ENCODE measurements around the gene GPC6. TPM values are rescaled to one million over a fixed set of nuclear protein-coding genes. Genes with fewer than 3 reads are reported as not detected.

GPC6 gene
- polyA plus RNA-seq, 4 donors: 0.22 to 45.0 (median 1.4) TPM

DNA sequence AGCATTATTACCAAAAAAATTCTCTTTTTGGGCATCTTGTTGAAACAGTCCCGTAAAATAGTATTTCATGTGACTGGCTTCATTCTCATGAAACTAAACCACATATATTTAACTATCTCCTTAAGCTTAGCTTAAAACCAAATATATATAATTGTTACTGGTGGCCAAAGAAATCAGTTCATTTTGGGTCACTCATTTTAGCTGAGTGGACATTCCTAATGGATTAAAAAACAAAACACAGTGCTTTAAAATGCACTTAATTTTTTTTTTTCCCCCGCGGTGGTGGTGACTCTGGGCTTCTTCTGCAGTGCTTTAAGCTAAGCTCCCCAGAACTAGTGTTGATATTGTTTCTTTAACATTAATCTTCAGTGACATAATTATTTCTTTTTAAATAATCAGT, 540.1 kb downstream of the GPC6 start:
- H3K27me3 ChIP-seq (ENCODE audit: control insufficient read depth in 3 of 3, insufficient read depth in 3 of 3, low read length in 3 of 3): no peaks in the 10 kb centered on the region
- H3K27ac ChIP-seq (ENCODE audit: low read depth in 1 of 3, low read length in 2 of 3): peak overlapping the region in 1 of 3 donors; percentile 65
- H3K4me3 ChIP-seq (ENCODE audit: low read depth in 1 of 3, low read length in 3 of 3): no peak overlapping the region
- H3K9me3 ChIP-seq (ENCODE audit: control insufficient read depth in 2 of 2, insufficient read depth in 1 of 2, low read depth in 1 of 2, low read length in 1 of 2): no peaks in the 10 kb centered on the region
- peaks cover 0 to 17% (median 0%) of the 10 kb centered on the region in 3 donors for H3K4me1 ChIP-seq (ENCODE audit: control insufficient read depth in 3 of 3, insufficient read depth in 2 of 3, low read depth in 1 of 3, low read length in 2 of 3)
- no peak for FAIRE-seq
- WGBS, 3 donors: 53 to 70% (median 62%) methylated on average over 3 of the region's 3 CpGs
- no peaks in the 10 kb centered on the region for H3K36me3 ChIP-seq (ENCODE audit: control insufficient read depth in 3 of 3, insufficient read depth in 2 of 3, low read depth in 1 of 3, low read length in 3 of 3)
- no peak for DNase-seq

DNA sequence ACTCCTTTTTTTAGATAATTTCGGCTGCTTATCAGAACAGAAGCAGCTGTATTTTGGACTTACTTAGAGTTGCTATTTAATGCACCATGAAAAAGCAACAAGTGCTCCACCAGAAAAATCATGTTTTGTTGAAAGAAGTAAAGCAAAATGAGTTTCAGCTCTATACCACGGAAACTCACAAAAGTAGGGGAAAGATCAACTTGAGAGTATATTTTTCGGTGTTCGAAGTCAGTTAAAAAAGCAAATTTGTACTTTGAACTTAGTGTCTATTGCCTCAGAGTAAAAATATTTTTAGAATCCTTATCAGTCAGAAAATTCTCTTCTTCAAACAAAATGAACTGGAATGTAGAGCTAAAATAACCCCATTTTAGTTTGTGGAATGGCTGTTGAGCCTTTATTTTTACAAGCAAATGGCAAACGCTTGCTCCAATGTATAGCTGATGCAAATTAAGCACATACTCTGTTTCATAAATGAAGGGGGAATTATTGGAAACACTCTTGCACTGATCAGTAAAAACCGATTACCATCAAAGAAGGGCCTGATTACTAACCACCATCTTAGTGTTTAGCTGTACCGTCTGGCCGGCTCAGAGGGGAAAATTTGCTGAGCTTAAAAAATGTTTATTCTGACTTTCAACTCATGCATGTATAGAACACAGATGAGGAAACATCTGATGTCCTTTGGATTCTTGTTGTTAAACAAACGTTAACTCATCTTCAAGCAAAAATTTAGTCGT, 540.7 kb downstream of the GPC6 start:
- peaks cover 0 to 17% (median 0%) of the 10 kb centered on the region in 3 donors for H3K4me1 ChIP-seq (ENCODE audit: control insufficient read depth in 3 of 3, insufficient read depth in 2 of 3, low read depth in 1 of 3, low read length in 2 of 3)
- no peaks in the 10 kb centered on the region for H3K9me3 ChIP-seq (ENCODE audit: control insufficient read depth in 2 of 2, insufficient read depth in 1 of 2, low read depth in 1 of 2, low read length in 1 of 2)
- DNase-seq (peak in 1 of 2 donors; percentile 33), FAIRE-seq (no peak)
- 34 to 45% (median 37%) methylated on average over 10 of the region's 10 CpGs for WGBS, 3 donors
- H3K27ac ChIP-seq (ENCODE audit: low read depth in 1 of 3, low read length in 2 of 3): peak overlapping the region in 1 of 3 donors; percentile 65
- no peak overlapping the region for H3K4me3 ChIP-seq (ENCODE audit: low read depth in 1 of 3, low read length in 3 of 3)
- no peaks in the 10 kb centered on the region for H3K27me3 ChIP-seq (ENCODE audit: control insufficient read depth in 3 of 3, insufficient read depth in 3 of 3, low read length in 3 of 3)
- no peaks in the 10 kb centered on the region for H3K36me3 ChIP-seq (ENCODE audit: control insufficient read depth in 3 of 3, insufficient read depth in 2 of 3, low read depth in 1 of 3, low read length in 3 of 3)

DNA sequence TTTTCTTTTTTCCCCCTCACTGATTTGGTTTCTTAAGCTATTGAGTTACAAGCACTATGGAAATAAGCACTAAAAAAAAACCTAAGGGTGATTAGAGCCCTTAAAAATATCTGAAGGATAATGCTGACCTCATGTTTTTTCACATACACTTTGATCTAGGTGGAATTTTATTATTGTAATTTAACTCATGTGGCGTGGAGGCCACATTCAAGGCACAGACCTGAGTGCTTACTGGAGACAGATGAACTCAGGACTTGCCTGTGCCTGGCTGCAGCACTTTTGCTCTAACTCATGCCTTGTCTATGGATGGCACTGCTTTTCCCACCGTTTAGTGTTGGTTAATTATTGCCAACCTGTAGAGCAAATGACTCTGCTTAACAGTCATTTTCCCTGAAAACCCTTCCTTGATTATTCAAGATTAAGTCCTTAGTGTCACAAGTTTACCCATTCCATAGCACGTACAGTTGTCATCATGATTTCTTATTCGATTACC, 541.4 kb downstream of the GPC6 start:
- DNase-seq: peak in 1 of 2 donors; percentile 82
- 18 to 55% (median 27%) methylated on average over 4 of the region's 4 CpGs for WGBS, 3 donors
- Histone ChIP-seq H3K9me3 (ENCODE audit: control insufficient read depth in 2 of 2, insufficient read depth in 1 of 2, low read depth in 1 of 2, low read length in 1 of 2) (no peaks in the 10 kb centered on the region), H3K27ac (ENCODE audit: low read depth in 1 of 3, low read length in 2 of 3) (peak overlapping the region in 1 of 3 donors; percentile 65), H3K4me3 (ENCODE audit: low read depth in 1 of 3, low read length in 3 of 3) (no peak overlapping the region), H3K4me1 (ENCODE audit: control insufficient read depth in 3 of 3, insufficient read depth in 2 of 3, low read depth in 1 of 3, low read length in 2 of 3) (peaks cover 0 to 17% (median 0%) of the 10 kb centered on the region in 3 donors), H3K36me3 (ENCODE audit: control insufficient read depth in 3 of 3, insufficient read depth in 2 of 3, low read depth in 1 of 3, low read length in 3 of 3) (no peaks in the 10 kb centered on the region), H3K27me3 (ENCODE audit: control insufficient read depth in 3 of 3, insufficient read depth in 3 of 3, low read length in 3 of 3) (no peaks in the 10 kb centered on the region)
- no peak for FAIRE-seq

DNA sequence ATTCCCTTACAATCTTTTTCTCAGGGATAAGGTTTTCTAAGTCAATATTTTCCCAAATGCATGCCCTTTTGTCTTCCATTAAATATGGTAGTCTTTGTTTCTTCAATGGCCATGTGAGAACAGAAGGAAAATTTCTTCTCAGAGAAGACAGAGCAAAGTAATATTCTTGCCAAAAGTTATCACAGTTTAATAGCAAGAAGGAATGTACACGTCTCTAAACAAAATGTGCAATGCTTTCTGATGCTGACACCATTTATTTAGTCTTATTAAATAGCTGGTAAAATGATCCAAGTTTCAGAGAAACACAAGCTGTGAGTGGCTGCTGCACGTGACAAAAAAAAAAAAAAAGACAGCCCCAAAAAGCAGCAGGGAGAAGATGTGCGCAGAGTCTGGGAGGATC, 542.5 kb downstream of the GPC6 start:
- Histone ChIP-seq H3K27me3 (ENCODE audit: control insufficient read depth in 3 of 3, insufficient read depth in 3 of 3, low read length in 3 of 3) (no peaks in the 10 kb centered on the region), H3K27ac (ENCODE audit: low read depth in 1 of 3, low read length in 2 of 3) (no peak overlapping the region), H3K4me3 (ENCODE audit: low read depth in 1 of 3, low read length in 3 of 3) (no peak overlapping the region), H3K4me1 (ENCODE audit: control insufficient read depth in 3 of 3, insufficient read depth in 2 of 3, low read depth in 1 of 3, low read length in 2 of 3) (peaks cover 0 to 17% (median 0%) of the 10 kb centered on the region in 3 donors), H3K9me3 (ENCODE audit: control insufficient read depth in 2 of 2, insufficient read depth in 1 of 2, low read depth in 1 of 2, low read length in 1 of 2) (no peaks in the 10 kb centered on the region), H3K36me3 (ENCODE audit: control insufficient read depth in 3 of 3, insufficient read depth in 2 of 3, low read depth in 1 of 3, low read length in 3 of 3) (no peaks in the 10 kb centered on the region)
- DNase-seq (peak in 1 of 2 donors; percentile 7), FAIRE-seq (no peak)
- WGBS, 3 donors: 68 to 86% (median 75%) methylated on average over 3 of the region's 3 CpGs

DNA sequence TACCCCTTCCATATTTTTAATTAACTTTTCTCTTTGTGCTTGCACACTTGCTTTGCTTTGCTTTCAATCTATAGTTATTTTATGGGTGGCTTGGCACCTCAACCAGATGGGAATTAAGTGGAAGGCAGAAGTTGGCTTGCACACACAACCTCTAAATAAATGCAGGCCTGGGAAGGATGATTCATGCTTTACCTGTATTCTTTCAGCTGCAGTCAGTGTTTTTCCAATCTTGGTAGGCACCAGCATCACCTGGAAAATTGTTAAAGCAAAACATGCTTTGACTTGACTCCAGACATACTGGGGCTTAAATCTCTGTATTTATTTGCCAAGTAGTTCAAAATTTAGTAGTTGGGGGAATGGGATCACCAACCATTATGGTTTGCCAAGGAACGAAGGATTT, 543.0 kb downstream of the GPC6 start:
- no peaks in the 10 kb centered on the region for H3K9me3 ChIP-seq (ENCODE audit: control insufficient read depth in 2 of 2, insufficient read depth in 1 of 2, low read depth in 1 of 2, low read length in 1 of 2)
- no peak overlapping the region for H3K27ac ChIP-seq (ENCODE audit: low read depth in 1 of 3, low read length in 2 of 3)
- H3K4me1 ChIP-seq (ENCODE audit: control insufficient read depth in 3 of 3, insufficient read depth in 2 of 3, low read depth in 1 of 3, low read length in 2 of 3): peaks cover 0 to 17% (median 0%) of the 10 kb centered on the region in 3 donors
- FAIRE-seq: no peak
- no peaks in the 10 kb centered on the region for H3K27me3 ChIP-seq (ENCODE audit: control insufficient read depth in 3 of 3, insufficient read depth in 3 of 3, low read length in 3 of 3)
- WGBS, 3 donors: 73 to 82% (median 79%) methylated on average over 1 of the region's 1 CpG
- no peaks in the 10 kb centered on the region for H3K36me3 ChIP-seq (ENCODE audit: control insufficient read depth in 3 of 3, insufficient read depth in 2 of 3, low read depth in 1 of 3, low read length in 3 of 3)
- no peak for DNase-seq
- H3K4me3 ChIP-seq (ENCODE audit: low read depth in 1 of 3, low read length in 3 of 3): no peak overlapping the region

DNA sequence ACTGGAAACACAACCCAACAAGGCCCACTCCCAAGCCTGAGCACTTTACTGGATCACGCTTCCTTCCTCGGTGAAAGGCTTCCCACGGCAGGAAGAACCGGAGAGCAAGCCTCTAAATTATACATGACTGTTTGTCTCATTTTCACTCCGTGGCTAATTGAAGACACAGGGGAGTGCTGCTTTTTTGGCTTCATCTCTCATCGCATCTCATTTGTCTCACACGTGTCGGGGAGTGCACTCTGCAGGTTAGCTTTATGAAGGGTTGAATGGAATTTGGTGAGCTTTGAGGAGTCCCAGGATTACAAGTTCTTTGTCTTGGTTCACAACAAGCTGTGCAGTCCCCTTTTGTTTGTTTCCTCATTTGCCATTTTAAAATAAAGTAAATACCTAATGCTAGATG, 544.6 kb downstream of the GPC6 start:
- H3K36me3 ChIP-seq (ENCODE audit: control insufficient read depth in 3 of 3, insufficient read depth in 2 of 3, low read depth in 1 of 3, low read length in 3 of 3): no peaks in the 10 kb centered on the region
- DNase-seq: no peak
- no peak for FAIRE-seq
- no peak overlapping the region for H3K27ac ChIP-seq (ENCODE audit: low read depth in 1 of 3, low read length in 2 of 3)
- H3K4me1 ChIP-seq (ENCODE audit: control insufficient read depth in 3 of 3, insufficient read depth in 2 of 3, low read depth in 1 of 3, low read length in 2 of 3): peaks cover 0 to 17% (median 0%) of the 10 kb centered on the region in 3 donors
- H3K4me3 ChIP-seq (ENCODE audit: low read depth in 1 of 3, low read length in 3 of 3): no peak overlapping the region
- H3K9me3 ChIP-seq (ENCODE audit: control insufficient read depth in 2 of 2, insufficient read depth in 1 of 2, low read depth in 1 of 2, low read length in 1 of 2): no peaks in the 10 kb centered on the region
- no peaks in the 10 kb centered on the region for H3K27me3 ChIP-seq (ENCODE audit: control insufficient read depth in 3 of 3, insufficient read depth in 3 of 3, low read length in 3 of 3)
- 86 to 91% (median 91%) methylated on average over 8 of the region's 8 CpGs for WGBS, 3 donors

DNA sequence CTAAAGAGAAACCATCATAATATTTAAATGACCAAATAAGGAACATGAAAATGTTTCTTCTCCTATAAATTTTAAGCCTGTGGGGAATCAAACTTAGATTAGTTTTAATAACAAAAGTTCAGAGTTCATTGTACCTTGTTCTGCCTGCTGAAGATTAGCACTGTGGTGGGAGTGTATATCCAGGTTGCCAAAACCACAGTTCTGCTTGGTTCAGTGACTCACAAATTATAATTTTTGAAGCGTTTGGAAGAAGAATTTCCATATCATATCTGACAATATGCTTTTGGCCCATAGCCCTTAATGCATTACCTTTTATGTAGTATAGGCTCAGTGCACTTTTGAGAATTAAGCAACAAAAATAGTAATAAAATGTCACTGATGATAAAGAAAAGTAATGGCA, 545.2 kb downstream of the GPC6 start:
- Histone ChIP-seq H3K27ac (ENCODE audit: low read depth in 1 of 3, low read length in 2 of 3) (no peak overlapping the region), H3K4me1 (ENCODE audit: control insufficient read depth in 3 of 3, insufficient read depth in 2 of 3, low read depth in 1 of 3, low read length in 2 of 3) (peaks cover 0 to 16% (median 0%) of the 10 kb centered on the region in 3 donors), H3K36me3 (ENCODE audit: control insufficient read depth in 3 of 3, insufficient read depth in 2 of 3, low read depth in 1 of 3, low read length in 3 of 3) (no peaks in the 10 kb centered on the region), H3K27me3 (ENCODE audit: control insufficient read depth in 3 of 3, insufficient read depth in 3 of 3, low read length in 3 of 3) (no peaks in the 10 kb centered on the region), H3K4me3 (ENCODE audit: low read depth in 1 of 3, low read length in 3 of 3) (no peak overlapping the region), H3K9me3 (ENCODE audit: control insufficient read depth in 2 of 2, insufficient read depth in 1 of 2, low read depth in 1 of 2, low read length in 1 of 2) (no peaks in the 10 kb centered on the region)
- DNase-seq (no peak), FAIRE-seq (no peak)
- 16 to 59% (median 33%) methylated on average over 1 of the region's 1 CpG for WGBS, 3 donors

DNA sequence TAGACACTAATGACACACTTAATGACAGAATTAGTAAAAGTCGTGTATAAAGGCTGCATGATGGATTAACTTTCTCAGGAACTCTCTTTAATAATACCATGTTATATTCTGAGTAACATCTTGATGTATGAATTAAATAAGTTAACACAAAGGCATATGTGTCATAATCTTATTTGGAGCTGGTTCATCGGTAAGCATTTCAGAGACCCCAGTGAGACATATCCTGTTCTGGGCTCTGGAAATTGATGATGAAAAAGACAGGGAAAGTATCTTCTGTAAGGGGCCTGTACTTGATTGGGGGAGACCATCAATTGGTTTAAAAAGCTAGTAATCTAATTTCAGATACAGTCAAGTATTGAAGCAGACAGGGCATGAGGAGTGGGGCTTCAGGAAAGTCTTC, 547.9 kb downstream of the GPC6 start:
- 83 to 87% (median 85%) methylated on average over 2 of the region's 2 CpGs for WGBS, 3 donors
- DNase-seq: no peak
- H3K9me3 ChIP-seq (ENCODE audit: control insufficient read depth in 2 of 2, insufficient read depth in 1 of 2, low read depth in 1 of 2, low read length in 1 of 2): no peaks in the 10 kb centered on the region
- H3K36me3 ChIP-seq (ENCODE audit: control insufficient read depth in 3 of 3, insufficient read depth in 2 of 3, low read depth in 1 of 3, low read length in 3 of 3): no peaks in the 10 kb centered on the region
- H3K27me3 ChIP-seq (ENCODE audit: control insufficient read depth in 3 of 3, insufficient read depth in 3 of 3, low read length in 3 of 3): no peaks in the 10 kb centered on the region
- peaks cover 0 to 10% (median 0%) of the 10 kb centered on the region in 3 donors for H3K4me1 ChIP-seq (ENCODE audit: control insufficient read depth in 3 of 3, insufficient read depth in 2 of 3, low read depth in 1 of 3, low read length in 2 of 3)
- H3K27ac ChIP-seq (ENCODE audit: low read depth in 1 of 3, low read length in 2 of 3): no peak overlapping the region
- no peak overlapping the region for H3K4me3 ChIP-seq (ENCODE audit: low read depth in 1 of 3, low read length in 3 of 3)
- no peak for FAIRE-seq

Data from small intestine (tissue), 7 donors.